UCSD-AML1 (cell line): ENCODE results near the gene MXRA8.

Experiments
- DNase-seq: peaks from one replicate; lab custom pipeline; 2025; ENCODE audit not compliant: unreplicated experiment; lab: John Stamatoyannopoulos, UW

The MXRA8 gene

DNA sequence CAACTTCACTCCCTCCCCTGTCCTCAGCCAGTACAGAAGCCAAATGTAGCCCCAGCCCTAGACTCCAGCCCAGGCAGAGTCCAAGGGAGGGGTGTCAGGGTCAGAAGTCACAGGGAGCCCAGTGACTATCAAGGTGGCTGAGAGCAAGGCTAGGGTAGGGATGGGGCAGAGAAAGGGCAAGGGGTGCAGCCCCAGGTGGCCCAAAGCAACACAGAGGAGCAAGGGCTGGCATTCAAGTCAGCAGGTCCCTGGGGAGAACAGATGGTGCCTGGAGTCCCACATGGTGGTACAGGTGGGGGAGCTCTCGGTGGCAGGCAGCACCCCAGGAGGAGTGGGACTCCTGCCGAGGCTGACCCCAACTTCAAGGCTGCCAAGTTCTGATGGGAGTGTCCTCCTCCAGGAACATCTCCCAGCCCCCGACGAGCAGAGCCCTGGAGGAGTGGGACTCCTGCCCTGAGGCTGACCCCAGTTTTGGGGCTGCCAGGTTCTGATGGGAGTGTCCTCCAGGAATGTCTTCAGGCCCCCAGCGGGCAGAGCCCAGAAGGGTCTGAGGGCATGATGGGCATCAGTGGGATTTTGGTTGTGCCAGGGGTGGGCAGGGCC, 5.5 kb downstream of the MXRA8 start:
- no peak for DNase-seq

DNA sequence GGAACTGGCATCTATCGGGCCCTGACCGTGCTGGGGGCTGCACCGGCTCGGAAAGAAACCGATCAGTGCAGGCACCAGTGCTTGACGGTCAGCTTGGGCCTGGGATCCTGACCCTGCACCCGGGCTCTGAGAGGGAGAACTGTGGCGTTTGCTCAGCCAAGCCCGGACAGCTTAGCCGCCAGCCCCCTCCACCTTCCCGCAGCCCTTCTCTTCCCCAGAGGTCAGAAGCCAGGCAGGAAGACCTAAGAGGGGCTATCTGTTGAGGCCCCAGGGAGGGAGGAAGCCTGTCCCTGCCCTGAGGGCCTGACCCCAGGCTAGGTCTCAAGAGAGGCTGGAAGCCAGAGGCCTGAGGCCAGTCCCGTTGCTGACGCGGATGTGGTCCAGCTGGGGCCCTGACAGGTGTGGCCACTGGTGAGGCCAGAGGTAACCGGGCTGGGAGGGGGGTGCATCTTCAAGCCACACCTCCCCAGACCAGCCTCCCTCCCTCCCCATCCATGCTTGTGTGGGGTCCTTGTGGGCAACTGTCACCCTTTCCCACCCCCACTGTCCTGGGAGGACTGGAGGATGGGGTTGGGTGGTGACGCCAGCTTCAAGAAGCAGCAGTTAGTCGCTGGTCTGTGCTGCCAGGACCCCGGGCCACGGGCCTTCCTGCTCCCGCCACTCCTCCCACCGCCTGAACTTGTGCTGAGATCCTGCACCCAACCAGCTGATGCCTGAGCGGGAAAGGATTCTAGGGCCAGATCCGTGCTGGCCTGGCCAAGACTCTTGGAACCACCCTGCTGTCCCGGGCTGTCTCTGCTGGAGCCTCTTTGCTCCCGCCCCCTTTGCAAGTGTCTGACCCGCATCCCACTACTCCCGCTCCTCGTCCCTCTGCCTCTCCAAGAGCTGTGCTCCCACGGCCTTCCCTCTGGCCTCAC, 6.6 kb downstream of the MXRA8 start:
- DNase-seq: no peak

DNA sequence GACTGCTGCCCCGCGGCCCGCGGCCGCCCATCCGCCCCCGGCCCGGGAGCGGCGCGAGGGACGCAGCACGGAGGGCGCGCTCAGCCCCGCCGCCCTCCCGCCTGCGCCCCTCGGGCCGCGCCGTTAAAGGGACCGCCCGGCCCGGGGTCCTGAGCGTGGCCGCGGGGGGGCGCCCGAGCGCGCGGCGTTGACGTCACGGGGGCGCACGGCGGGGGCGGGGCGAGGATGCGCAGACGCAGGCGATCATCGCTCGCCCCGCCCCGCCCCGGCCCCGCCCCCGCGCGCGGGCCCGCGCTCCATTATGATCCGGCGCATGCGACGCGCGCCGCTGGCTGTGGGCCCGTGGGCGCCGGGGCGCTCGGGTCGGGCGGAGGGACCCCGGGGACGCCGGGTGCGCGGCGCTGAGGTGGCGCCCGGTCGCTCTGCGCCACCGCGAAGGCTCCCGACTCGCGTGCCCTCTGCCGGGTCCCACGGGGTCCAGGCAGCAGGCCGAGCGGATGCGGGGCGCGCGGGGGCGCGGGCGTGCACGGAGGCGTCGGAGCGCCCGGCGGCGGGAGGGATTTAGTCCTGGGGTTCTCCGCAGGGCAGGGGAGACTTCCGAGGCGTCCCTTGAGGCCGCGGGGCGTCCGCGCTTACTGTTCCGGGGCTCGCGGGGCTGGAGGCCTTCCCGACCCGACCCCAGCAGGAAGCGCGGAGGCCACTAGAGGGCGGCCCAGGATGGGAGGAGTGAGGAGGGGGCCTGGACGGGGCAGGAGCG, 8.9 kb downstream of the MXRA8 start, which contains the start of gene DVL1:
Gene DVL1, minus strand, starts transcription at position 163 of the 757 bp plus-strand sequence. CDS start 353 bp downstream, outside the sequence.
- DNase-seq: peak; percentile 78

DNA sequence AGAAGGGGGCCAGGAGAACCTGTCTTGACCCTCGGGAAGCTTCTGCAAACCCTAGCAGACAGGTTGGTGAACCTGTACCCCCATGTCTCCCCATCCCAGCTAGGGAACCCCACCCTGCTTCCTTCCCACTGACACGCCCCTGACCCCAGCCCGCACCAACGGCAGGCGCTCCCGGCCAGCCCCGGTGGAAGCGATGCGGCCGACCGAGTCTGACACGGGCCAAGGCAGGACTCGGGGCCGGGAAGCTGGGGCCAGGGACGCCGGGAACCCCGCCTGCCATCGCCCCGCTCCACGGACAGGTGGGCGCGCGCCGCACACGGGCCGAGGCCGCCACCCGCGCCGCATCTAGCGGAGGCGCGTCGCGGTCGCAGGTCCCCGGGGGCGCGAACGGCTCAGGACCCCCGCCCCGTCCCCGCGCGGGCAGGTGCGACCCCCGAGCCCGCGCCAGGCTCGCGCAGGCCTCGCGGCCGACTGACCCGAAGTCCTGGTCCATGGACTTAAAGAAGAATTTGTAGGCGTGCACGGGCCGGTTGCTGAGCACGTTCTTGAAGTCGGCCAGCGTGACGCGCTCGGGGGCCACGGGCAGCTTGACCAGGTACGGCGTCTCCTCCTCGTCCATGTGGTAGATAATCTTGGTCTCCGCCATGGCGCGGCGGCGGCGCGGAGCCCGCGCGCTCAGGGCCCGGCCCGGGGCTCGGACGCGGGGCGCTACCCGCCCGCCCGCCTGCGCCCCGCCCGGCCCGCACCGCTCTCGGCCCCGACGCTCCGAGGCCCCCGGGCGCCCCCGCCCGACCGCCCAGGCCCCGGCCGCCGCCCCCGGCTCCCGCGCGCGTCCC, 9.7 kb downstream of the MXRA8 start:
- DNase-seq: no peak

DNA sequence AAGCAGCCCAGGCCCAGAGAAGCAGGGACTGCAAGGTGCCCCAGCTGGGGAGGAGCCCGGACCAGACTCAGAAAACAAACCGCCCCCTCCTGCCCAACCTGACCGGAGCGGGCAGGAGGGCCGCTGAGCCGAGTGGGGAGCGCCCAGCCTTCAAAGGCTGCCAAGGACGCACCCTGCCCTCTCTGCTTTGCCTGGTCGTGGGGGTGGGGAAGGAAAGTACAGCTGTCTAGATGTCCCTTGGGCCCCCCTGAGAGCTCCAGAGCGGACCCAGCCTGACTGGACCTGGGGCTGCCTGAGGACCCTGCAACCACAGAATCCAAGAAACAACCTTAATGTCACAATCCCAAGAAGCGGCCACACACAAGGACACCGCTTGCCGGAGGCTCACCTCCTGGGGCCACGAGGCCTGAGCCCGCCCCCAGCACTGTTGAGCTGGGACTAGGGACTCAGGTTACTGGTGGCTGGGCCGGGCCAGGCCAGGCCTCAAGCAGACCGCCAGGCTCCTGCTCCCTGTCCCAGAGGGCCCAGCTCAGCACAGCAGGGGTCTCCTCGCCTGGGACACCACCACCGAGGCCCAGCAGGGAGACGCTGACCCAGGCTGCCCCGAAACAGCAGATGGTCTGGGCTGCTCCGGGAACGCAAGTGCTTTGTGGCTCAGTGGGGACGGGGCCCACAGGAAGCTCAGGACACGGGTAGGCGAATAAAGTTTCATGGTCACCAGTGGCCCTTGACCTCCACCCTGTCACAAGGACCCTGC, 10.5 kb downstream of the MXRA8 start:
- no peak for DNase-seq

DNA sequence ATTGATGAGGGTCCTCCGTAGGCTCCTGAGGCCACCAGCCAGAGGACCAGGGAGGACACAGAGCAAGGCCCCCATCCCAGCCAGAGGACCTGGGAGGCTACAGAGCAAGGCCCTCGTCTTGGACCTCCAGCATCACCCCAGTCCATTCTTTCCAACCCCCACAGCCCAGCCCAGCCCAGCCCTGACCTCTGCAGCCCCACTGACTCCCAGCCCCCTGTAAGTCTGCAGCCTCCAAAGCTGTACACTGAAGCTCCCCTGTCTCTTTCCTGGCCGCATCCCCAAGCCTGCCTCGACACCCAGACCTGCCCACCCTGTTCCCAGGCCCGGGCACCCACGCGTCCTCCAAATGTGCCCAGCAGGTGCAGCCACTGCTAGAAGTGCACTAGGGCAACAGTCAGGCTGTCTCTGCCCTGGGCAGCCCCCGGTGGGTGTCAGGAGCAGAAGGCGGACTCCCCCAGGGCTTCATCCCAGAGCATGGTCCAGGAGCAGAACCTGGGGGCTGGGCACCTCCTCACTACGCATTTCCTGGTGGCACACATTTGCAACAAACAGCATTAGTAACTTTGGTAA, 11.2 kb downstream of the MXRA8 start:
- DNase-seq: no peak

DNA sequence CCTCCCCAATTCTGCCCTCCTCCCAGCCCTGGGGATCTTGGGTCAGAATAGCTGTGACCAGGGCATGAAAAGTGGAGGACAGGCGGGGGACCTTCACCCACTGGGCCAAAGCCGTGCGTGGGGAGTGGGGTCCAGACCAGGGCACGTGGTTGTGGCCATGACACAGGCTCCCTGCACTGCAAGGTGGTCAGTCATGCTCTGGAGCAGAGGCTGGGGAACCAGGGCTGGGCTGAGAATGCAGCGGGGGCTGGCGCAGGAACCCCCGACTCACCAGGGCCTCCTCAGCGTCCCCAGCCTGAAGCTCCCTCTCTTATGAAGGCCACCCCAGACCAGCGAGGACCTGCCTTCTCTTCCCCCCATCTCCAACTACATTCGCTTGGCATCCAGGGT, 11.9 kb downstream of the MXRA8 start:
- DNase-seq: no peak

DNA sequence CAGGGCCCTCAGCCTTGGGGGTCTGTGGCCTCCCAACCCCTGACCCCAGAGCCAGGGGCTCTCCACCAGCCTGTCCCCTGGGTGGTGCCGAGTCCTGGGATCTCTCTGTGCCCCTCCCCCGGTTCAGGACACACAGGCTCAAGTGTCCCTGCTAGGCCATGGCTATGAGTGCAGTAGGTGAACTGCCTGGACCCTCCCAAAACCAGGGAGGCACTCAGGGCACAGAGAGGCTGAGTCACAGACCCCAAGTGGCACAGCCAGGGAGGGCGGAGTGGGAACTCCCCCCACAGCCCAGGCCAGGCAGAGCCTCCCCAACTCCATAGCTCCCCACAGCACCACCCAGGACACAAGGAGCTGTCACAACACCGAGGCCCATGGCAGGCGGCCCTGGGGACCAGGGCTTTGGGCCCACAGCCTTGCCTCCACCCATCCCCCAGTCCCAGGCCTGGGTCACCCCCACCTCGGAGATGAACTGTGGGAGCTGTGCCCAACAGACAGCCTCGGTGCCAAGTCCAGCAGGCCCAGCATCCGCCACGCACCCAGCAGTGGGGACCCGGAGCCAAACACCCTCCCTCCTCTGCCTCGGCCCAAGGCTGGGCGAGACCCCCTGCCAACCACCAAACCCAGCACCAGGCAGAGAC, 12.4 kb downstream of the MXRA8 start:
- no peak for DNase-seq

DNA sequence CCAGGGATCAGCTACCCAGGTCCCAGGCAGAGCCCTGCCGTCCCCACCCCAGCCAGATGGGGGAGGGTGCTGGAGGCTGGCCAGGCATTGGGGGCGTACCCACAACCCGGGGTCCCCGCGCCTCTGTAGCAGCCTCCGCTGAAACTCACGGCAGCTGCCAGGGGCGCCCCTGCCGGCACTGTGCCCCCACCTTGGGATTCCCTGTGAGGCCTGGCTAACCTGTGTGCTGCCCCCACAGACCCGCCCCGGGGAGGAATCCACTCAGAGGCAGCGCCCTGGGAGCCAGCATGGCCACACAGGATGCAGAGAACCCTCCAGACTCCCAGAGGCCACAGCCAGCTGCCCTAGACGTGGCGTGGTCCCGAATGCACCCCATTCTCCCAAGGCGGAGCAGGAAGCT, 13.0 kb downstream of the MXRA8 start:
- DNase-seq: no peak

DNA sequence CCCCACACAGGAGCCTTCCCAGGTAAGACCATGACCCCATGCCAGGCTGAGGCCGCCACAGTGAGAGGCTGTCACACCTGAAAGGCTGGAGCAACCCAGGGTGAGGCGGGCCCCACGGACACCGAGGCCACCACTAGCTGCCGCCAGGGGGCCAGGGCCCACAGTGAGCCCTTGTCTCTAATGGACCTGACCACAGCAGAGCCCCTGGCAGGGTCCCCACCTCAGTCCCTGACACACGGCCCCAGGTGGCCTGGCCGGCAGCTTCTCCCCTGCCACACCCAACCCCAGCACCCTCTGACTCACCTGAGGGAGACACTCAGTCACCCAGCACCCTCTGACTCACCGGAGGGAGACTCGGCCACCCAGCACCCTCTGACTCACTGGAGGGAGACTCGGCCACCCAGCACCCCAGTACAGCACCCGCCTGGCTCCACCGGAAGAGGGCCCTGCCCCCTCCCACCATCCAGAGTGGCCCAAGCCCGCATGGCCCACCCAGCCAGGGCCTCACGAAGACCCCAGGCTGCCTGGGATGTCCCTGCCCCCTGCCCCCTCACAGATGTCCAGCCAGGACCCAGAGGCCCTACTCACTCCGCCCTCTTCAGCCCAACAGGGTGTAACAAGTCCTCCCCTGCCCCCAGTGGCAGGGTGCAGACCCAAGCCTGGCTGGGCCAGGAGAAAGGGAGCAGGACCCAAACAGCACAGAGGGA, 13.5 kb downstream of the MXRA8 start:
- DNase-seq: no peak

DNA sequence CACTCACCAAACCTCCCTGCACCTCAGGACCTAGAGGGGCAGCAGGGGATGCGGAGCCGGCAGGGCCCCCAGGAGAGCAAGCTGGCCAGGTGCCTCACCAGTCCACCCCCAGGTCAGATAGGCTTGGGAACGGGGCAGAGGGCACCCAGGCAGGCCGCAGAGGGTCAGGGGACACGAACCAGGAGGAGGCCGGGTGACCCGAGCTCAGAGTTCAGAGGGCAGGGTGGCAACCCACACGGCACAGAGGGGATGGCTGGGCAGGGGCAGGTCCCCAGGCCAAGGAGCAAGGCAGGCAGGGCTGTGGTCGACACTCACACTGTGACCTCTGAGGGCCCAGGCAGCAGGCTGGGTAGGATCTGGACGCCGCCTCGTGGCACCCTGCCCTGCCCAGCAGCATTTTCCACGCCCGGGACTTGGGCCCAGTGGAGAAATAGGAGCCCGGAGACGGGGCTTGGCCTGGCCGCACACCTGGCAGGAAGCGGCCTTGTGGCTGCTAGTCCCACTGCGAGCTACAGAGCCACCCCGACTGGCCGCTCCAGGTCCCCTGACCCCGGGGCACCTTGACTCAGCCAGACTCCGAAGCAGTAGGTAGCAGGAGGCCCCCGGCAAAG, 14.4 kb downstream of the MXRA8 start:
- DNase-seq: no peak

DNA sequence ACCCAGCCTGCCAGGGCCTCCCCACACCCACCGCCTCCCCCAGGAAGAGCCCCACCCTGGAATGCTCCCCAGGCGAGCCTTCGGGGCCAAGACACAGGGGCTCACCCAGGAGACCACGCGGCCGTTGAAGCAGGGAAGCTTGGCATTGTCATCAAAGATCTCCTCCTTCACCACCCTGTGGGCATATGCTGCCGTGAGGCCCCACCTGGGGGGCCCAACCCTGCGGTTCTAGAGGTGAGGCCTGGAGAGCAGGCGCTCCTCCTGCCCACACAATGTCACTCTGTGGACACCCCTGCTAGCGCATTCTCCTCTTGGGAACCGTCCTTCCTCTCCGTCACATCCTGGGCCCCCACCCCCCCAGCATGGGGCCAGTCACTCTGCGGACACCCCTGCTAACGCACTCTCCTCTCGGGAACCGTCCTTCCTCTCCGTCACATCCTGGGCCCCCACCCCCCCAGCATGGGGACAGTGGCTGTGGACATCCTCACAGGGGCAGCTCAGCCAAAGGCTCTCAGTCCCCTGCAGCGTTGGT, 15.7 kb downstream of the MXRA8 start:
- no peak for DNase-seq

DNA sequence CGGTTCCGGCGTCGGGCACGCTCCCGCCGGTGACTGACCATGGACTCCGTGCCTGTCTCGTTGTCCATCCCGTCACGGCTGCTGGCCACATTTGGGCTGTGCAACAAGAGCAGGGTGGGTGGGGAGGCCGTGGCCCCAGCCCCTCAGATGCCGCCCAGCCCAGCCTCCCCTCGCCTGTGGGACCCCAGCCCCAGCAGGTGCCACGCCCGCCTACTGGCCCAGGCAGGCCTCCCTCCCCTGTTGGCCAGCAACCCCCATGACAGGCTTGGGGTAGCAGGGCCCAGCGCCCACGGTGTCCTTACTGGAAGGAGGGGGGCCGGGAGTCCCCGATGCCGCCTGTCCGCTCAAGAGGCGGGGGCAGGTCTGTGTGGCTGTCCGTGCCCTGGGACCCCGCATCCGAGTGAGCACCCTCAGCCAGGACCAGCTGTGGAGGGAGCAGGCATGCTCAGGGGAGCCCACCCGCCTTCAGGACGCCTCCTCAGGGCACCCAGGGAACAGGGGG, 16.2 kb downstream of the MXRA8 start:
- no peak for DNase-seq

DNA sequence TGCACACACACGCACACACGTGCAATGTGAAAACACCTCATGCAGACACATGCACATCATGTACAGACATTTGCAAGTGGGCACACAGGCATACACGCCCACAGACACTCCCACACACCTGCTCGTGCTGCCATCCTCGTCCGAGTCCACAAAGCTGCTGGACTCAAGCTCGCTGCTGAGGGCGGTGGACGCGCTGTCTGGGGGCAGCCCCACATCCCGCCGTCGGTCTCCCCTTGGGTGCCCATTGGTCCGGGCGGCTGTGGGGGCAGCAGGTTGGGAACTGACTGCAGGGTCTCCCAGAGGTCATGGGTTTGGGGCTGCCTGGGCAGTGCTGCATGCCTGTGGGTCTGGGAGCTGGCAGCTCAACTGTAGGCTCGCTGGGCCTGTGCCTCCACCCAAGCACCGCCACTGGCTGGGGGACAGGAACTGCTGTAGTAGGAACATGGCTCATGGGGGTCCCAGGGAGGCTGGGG, 16.8 kb downstream of the MXRA8 start:
- no peak for DNase-seq

DNA sequence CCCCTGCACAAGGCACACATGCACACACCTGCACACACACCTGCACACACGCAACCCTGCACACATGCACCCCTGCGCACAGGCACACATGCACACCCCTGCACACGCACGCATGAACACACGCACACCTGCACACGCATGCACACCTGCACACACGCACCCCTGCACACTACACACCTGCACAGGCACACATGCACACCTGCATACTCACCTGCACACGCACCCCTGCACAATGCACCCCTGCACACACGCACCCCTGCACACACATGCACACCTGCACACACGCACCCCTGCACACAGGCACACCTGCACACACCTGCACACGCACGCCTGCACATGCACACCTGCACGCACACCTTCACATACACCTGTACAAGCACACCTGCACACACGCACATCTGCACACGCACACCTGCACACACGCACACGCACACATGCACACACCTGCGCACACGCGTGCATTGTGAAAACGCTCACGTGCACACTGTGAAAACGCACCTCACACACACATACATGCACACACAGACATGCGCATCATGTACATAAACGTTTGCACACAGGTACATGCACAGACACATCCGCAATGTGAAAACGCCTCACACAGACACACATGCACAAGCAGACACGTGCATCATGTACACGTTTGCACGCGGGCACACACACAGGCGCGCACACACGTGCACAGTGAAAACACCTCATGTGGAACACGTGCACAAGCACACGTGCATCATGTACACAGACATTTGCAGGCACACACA, 17.4 kb downstream of the MXRA8 start:
- no peak for DNase-seq

DNA sequence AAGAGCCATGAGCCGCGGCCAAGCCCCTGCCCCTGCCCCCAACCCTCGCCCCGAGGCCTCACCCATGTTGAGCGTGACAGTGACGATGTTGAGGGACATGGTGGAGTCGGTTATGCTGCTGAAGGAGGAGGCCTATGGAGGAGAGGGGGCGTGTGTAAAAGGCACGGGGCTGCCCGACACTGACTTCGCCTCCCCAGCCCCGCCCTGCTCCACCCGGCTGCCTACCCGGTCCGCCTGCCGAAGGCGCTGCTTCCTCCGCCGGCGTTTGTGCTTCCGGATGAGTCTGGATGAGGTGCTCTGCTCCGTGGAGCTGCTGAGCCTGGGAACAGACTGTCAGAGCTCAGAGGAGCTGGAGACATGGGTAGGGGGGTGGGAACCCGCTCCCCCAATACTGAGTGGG, 18.2 kb downstream of the MXRA8 start:
- DNase-seq: no peak

DNA sequence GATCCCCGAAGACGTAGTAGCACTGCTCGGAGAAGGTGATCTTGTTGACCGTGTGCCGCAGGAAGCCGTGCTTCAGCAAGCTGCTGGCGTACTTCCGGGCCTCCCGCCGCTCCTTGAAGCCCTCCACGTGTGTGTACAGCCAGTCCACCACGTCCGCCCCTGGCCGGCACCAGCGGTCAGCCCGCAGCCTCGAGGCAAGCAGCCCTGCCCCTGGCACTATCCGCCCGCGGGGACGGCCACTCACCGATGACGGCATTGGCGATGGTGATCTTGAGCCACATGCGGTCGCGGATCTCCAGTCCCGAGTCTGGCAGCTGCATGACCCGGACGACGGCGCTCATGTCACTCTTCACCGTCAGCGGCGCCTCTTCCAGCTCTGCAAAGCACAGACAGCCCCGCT, 20.1 kb downstream of the MXRA8 start:
- no peak for DNase-seq
